ENCODE data around the gene PAX7.

DNA sequence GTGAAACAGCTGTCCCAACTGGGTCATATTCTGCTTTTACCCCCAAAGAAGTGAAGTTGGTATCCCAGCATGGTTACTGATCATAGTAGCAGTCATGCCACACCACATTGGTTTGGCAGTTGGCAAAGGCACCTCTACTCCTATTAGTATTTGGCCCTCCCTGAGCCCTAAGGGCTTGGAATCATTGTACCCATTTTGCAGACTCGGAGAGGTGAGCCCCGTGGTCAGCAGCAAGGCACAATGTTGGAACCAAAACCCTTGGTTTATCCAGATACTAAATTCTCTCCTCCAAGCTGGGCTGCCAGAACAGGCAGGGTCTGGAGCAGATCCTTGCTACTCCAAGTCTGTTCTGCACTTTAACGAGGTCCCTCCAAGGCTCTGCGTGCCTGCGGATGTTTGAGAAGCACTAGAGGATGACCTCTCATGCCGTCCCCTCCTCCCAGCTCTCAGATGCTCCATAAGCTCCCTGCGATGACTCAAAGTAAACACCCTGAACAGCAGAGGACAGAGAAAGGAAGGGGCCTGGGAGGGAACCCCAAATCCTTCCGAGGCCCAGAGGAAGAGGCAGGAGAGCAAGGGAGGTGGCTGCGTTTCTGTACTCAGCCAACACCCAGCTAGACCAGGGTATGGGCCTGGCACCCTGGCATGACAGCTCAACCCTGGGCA lies 89.3 kb downstream of the PAX7 start:
- TF ChIP-seq SP1 (CRISPR knock-in tag; conservative IDR thresholded peaks at IDR 0.05) (no peak), ZNF121 (CRISPR knock-in tag; IDR thresholded peaks at IDR 0.05) (no peak), CTCF (IDR thresholded peaks at IDR 0.05) (no peak)
